Measurements from ENCODE around the gene GLI3.

Gene GLI3

DNA sequence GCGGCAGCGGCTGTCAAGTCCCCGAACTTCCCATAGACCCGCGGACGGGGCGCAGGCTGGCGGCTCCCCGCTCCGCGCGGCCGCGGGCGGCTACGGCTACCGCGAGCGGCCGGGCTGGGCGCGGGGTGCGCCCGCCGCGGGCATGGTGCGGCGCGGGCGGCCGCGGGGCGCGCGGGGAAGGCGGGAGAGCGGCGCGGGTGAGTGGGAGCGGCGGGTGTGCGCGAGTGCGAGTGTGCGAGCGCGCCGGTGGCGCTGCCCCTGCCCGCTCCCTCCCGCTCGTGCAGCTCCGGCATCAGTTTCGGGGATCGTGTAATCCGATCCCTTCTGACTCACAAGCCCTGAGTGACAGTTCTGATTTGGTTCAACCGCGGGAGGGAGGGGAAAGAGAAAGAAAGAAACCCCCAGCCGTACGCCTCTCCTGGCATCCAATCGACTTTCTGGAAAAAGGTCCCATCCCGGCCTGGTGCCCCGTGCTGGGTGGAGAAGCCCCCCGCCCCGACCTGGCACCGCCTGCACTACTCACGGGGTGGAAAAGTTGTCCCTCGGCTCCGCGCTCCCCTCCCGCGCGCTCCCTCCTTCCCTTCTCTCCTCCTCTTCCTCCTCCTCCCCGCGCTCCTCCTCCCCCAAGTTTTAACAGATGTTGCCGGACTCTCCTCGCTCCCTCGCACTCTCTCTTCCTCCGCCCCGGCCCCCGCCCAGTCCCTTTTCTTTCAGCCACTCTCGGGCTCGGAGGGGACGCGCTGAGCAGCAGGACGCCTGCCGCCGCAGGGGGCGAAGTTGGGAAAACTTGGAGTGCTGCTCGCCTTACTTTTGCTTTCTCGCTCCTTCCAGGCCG lies at the start of gene GLI3:
GLI3 (minus strand) TSS at position 234 of the 835 bp plus-strand sequence. CDS start 13,956 bp downstream, outside the sequence.
- peak; percentile 55 for DNase-seq (ENCODE audit: low spot score)

GRCh38 chr7:42285383-42285824 lies 48.4 kb upstream of the GLI3 start:
- no peak for DNase-seq (ENCODE audit: low spot score)

DNA sequence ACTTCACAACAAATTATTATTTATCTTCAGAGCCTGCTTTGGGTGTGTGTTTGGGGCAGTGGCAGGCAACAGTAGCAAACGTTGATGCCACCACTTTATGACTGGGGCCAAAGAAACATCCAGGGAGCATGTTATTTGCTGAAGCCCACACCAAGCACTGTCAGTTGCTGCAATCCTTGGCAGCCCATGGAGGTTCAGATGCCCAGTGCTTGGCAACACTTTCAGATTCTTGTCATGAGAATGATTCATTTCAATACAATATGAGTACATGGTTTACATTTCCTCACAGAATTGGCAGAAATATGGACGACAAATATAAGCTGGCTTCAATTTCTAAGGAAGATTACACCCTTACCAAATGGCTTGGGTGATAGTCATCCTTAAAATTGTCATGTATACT lies 46.5 kb upstream of the GLI3 start:
- DNase-seq (ENCODE audit: low spot score), result no peak

- DNase-seq (ENCODE audit: low spot score), result no peak
Observed at GRCh38 chr7:42278344-42278743, 41.3 kb upstream of the GLI3 start.

GRCh38 chr7:42274053-42274452 lies 37.0 kb upstream of the GLI3 start:
- DNase-seq (ENCODE audit: low spot score), result no peak

DNA sequence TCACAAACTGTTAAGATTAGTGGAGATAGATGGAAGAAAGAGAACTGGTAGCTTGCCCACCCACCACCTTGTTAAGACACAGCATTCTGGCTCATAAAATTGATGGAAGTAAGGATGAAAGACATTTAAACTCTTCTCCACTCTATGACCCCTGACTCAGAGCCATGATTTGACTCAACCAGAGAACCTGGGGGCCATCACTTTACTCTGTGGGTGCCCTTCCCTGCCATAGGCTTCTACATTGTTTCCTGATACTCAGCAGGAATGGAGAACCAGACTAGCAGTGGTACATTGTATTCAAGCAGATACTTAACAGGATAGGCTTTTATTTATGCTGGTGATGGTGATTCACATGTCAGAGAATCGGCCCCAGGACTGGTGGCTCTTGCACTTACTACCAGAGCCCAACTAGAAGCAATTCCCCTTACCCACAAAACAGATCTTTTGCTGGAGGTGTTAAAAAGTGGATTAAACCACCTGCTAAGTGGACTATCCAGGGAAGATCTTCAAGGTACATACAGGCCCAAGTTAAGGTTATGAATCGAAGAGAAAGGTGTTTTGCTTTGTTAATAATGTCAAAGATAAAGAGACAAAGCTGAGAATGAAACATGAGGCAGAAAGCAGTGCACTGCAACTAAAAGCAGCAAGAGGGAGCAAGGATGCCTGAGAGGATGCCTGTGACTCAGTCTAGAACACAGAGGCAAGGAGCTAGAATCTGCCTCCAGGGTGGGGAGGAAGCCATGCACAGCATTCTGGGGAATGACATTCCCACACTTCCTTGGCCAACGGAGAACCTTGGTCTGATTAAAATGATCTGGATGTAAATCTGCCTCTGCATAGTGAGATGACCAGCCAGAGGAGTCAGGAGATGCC lies 36.0 kb upstream of the GLI3 start:
- DNase-seq (ENCODE audit: low spot score), result peak; percentile 7

- DNase-seq (ENCODE audit: low spot score), result no peak
Observed at GRCh38 chr7:42269161-42269560, 32.2 kb upstream of the GLI3 start.

GRCh38 chr7:42264702-42265101 lies 27.7 kb upstream of the GLI3 start:
- no peak for DNase-seq (ENCODE audit: low spot score)

GRCh38 chr7:42263971-42264370 lies 27.0 kb upstream of the GLI3 start:
- DNase-seq (ENCODE audit: low spot score), result no peak

DNA sequence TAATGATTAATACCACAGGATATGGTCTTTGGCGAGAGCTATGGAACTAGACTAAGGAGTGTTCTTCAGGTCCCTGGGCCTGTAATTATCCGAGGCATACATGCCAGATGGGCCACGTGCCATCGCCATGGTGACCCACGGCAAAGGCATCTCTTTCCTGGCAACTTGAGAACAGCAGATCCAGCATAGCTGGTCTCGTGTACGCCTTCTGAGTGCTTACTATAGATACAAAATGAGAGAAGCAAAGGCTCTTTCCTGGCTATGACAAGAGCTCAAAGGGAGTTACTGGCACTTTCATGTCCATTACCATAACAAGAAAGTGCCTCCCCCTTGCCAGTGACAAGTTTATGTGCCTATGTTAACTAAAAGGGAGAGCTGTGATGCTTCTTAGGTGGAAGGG lies 26.0 kb upstream of the GLI3 start:
- no peak for DNase-seq (ENCODE audit: low spot score)

DNA sequence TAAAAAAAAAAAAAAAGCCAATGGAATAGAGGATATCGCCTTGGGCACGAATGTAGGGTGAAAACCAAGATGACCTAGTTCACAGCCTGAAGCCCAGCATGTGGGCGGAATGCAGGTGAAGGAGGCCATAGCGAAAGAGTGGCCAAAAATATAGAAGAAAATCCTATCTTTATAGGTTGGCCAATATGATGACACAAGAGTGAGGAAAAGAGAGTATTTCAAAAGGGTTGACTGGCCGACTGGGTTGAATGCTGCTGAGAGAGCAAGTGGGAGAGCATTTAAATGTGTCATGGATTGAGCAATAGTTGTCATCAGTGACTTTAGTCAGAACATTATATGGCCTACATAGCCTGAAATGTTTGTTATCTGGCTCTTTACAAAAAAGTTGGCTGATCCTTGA lies 17.2 kb upstream of the GLI3 start:
- no peak for DNase-seq (ENCODE audit: low spot score)

GRCh38 chr7:42253316-42253715 lies 16.3 kb upstream of the GLI3 start:
- no peak for DNase-seq (ENCODE audit: low spot score)

DNA sequence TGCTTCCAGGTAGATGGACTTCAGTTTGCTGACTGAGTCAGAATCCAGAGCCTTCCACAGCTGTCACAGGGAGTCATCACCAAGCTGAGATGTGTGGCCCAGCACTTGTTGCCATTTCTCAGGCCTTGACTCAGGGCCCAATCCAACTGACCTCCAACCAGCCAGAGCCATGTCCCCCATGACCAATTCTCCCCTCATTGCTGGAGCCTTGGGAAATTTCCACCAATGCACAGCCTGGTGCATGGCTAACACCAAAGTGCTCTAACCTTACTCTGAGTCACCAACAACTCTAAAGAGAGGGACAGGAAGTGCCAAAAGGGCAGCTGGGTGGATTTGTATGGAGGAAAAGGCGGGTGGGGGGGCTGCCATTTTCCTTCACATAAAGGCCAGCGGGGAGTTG lies 13.4 kb upstream of the GLI3 start:
- no peak for DNase-seq (ENCODE audit: low spot score)

DNA sequence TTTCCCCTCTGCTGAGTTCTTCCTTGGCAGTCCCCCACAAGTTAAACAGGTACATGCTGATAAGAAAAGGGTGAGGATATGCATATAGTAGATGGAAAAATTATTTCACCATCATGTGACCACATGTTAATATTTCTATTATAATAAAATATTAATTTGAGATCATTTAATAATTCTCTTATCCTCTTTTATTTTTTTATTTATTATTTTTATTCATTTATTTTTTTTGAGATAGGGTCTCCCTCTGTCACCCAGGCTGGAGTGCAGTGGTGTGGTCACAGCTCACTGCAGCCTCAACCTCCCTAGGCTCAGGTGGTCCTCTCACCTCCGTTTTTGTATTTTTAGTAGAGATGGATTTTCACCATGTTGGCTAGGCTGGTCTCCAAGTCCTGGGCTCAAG lies 11.6 kb upstream of the GLI3 start:
- DNase-seq (ENCODE audit: low spot score), result no peak

DNA sequence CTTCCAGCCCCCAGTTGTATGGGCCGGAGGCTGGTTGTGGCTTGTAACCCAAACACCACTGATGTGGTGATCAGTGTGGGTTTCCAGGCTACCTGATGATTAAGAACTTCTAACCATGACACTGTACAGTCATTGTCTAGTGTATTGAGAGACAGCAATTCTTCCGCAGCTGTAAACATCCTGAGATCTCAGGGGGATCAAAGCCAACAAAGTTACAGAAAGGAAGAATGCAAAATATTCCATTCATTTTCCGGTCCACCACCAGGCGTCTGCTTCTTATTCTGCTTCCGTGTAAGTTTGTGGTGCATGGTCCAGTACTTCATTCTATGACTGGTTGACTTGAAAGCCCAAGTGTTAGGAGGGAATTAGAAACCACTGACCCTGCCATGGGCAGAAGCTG lies 10.3 kb upstream of the GLI3 start:
- no peak for DNase-seq (ENCODE audit: low spot score)

DNA sequence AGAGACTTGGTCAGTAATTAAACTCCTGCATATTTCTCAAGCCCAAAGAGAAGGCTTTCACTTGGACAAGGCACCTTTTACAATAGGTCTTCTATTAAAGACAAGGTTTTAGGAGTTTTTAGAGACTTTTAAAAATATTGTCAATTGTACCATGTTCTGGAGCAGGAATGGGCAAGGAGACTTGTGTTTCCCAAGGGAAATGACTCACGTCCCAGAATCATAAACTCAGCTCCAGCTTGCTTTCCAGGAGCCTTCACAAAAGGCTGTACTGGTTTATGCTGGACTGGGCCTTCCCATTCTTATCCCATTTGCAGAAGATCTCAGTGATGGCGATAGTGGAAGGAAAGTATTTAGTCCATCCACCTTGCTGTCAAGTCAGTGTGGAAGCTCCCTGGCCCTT lies 7.8 kb upstream of the GLI3 start:
- peak; percentile 83 for DNase-seq (ENCODE audit: low spot score)

- DNase-seq (ENCODE audit: low spot score), result no peak
Observed at GRCh38 chr7:42242381-42242780, 5.4 kb upstream of the GLI3 start.

DNA sequence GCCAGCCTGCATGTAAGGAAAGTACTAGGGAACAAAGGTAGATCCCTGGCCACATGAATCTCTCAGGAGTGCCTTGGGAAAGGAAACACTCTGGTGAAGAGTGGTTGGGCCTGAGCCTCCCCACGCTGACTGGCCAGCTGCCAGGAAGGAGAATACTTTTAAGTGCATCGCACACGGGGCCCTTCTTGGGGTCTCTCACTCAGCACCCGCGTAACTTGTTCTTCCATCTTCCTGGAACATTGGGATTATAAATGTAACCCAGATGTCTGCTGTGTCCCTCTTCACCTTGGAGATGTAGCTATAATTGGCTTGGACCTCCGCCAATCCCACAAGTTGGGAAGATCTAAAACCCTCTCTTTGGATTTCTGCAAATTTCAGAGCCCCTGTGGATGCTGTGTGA lies 4.4 kb upstream of the GLI3 start:
- no peak for DNase-seq (ENCODE audit: low spot score)

DNA sequence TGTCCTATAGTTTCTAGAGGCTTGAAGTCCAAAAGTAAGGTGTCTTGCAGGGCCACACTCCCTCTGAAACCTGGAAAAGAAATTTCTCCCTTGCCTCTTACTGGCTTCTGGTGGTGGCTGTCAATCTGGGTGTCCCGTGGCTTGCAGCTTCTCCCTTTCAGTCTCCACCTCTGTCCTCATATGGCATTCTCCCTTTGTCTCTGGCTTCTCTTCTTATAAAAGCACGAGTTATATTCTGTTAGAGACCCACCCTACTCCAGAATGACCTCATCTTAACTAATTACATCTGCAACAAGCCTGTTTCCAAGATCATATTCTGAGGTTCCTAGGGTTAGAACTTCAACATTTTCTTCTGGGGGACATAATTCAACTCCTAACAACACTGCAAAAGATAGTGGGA lies 3.4 kb upstream of the GLI3 start:
- no peak for DNase-seq (ENCODE audit: low spot score)

DNA sequence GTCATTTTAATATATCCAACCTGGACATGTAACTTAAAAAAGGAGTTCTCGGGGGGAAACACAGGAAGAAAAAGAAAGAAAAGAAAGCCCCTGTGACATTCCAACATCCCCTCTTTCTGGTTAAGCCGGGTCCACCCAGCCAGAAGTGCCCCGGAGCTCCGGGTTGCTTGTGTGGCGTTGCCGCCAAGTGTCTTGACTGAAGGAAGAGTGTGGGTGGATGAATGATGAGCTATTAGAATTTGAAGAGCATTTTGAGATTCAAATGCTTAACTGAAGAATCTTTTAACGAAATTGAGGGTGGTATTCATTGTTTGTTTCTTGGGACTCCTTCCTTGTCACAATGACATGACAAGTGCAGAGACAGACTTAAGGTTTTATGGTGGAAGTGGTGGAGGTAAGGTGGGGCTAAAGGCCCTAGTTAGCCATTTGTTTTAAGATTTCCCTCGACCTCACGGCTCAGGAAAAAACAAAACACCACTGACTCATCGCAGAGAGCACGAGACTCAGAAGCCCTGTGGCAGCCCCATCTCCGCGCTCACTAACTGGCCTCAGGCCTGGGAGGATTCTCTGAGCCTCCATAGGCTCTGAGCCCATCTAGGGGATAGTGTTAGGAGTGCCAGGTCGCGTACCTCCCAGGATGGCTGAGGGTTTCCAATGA lies 1.8 kb upstream of the GLI3 start:
- DNase-seq (ENCODE audit: low spot score), result peak; percentile 61

DNA sequence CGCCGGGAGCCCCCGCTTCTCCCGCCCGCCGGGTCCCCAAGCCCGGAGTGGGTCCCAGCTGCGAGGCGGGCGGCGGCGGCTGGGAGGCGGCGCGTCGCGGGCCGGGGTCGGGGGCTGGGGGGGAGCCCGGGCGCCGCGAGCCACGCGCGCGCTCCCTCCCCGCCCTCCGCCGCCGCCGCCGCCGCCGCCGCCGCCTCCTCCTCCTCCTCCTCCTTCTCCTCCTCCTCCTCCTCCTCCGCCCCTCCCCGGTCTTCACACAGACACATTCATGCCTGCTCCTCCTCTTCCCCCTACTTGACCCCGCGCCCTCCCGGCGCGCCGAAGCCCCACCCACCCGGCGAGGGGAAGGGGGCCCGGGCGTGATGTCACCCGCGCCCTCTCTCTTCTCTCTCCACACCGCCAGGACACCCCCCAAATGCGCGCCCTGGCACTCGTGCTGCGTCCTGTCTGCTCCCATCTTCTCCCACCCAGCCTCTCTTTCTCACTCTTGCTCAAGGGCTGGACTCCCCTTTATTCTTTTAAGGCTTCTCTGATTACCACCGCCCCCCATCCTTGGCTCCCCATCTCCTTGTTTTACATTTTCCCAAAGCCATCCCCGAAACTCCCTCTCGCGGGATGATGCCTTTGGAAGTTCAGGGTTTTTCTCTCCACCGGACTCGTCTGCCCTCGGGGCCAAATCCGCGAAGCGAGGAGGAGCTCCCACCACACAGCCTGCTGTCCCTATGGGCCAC lies 967 bp upstream of the GLI3 start:
- no peak for DNase-seq (ENCODE audit: low spot score)
